K562 (cell line): Measurements from ENCODE around the gene LY6G6C. TPM values are rescaled to one million over a fixed set of nuclear protein-coding genes. Genes with fewer than 3 reads are reported as not detected.
A peak's percentile ranks its signal among the peaks of the same experiment; 100 is the strongest.

Experiments used
- DEAF1 ChIP-seq: fragments of 450-650 bp; formaldehyde crosslinking; IDR thresholded peaks from 2 replicates; pipeline ENCODE4 v1.4.0; 2020; ENCODE audit warnings: mild to moderate bottlenecking, moderate library complexity
- ELK3 ChIP-seq: fragments of 450-650 bp; formaldehyde crosslinking; IDR thresholded peaks from 2 replicates; pipeline ENCODE4 v1.4.0; 2020; ENCODE audit warnings: mild to moderate bottlenecking
- FUS ChIP-seq: fragments of 200-400 bp; formaldehyde crosslinking; optimal IDR thresholded peaks from 2 replicates; pipeline ENCODE3; 2017; ENCODE audit warnings: low read depth, low read length
- MBD1 ChIP-seq: fragments of 250-450 bp; sonication (Bioruptor Pico); IDR thresholded peaks from 2 replicates; pipeline ENCODE4 v1.8.0; 2022; ENCODE audit warnings: inconsistent platforms
- MCM7 ChIP-seq, 2 experiments: fragments of 450-650 bp; IDR thresholded peaks; 2 replicates each; pipeline ENCODE4 v1.6.1; 2016 to 2018
- NCOA4 ChIP-seq: fragments of 450-650 bp; IDR thresholded peaks from 2 replicates; pipeline ENCODE4 v1.6.1; 2018; ENCODE audit warnings: mild to moderate bottlenecking; ENCODE audit not compliant: partially characterized antibody
- PHB2 ChIP-seq: fragments of 450-650 bp; IDR thresholded peaks from 2 replicates; pipeline ENCODE4 v1.6.1; 2017; ENCODE audit warnings: low read depth
- PTBP1 ChIP-seq: fragments of 200-400 bp; formaldehyde crosslinking; IDR thresholded peaks from 2 replicates; pipeline ENCODE4 v1.6.1; 2017; ENCODE audit warnings: low read depth, low read length
- RNF2 ChIP-seq: sonication (generic); IDR thresholded peaks from 2 replicates; pipeline ENCODE4 v1.6.1; 2016
- STAT5A ChIP-seq: IDR thresholded peaks from 2 replicates; pipeline ENCODE4 v1.6.1; 2012; ENCODE audit warnings: low read length, inconsistent platforms, borderline replicate concordance
- TCF15 ChIP-seq: fragments of 250-450 bp; sonication (Bioruptor Pico); IDR thresholded peaks from 2 replicates; pipeline ENCODE4 v1.8.0; 2022; ENCODE audit warnings: moderate library complexity, mild to moderate bottlenecking, inconsistent platforms
- USF1 ChIP-seq: sonication (generic); formaldehyde crosslinking; IDR thresholded peaks from 2 replicates; pipeline ENCODE4 v1.9.0; 2022; ENCODE audit warnings: mild to moderate bottlenecking, missing genetic modification reagents
- ZBTB2 ChIP-seq: fragments of 450-650 bp; IDR thresholded peaks from 2 replicates; pipeline ENCODE4 v1.6.1; 2016; ENCODE audit warnings: antibody characterized with exemption
- ZBTB26 ChIP-seq: fragments of 450-650 bp; formaldehyde crosslinking; IDR thresholded peaks from 2 replicates; pipeline ENCODE4 v1.4.0; 2022; ENCODE audit warnings: missing genetic modification characterization
- ZNF133 ChIP-seq: fragments of 250-450 bp; sonication (Bioruptor Pico); IDR thresholded peaks from 2 replicates; pipeline ENCODE4 v1.4.0; 2020; ENCODE audit warnings: mild to moderate bottlenecking
- ZNF175 ChIP-seq: fragments of 200-800 bp; sonication (Bioruptor generic); IDR thresholded peaks from 2 replicates; pipeline ENCODE4 v1.6.1; 2016; ENCODE audit warnings: low read depth, mild to moderate bottlenecking, missing genetic modification characterization, missing compliant biosample characterization
- ZNF316 ChIP-seq: fragments of 450-650 bp; IDR thresholded peaks from 2 replicates; pipeline ENCODE4 v1.6.1; 2016
- ZNF740 ChIP-seq, 3 experiments: fragments of 200-800 bp in 1 of 3; sonication (Bioruptor generic) in 1 of 3; sonication (generic) in 1 of 3; formaldehyde crosslinking in 1 of 3; IDR thresholded peaks; 2 replicates each; pipeline versions ENCODE4 v1.6.1 to v1.8.0; 2016 to 2022; ENCODE audit warnings: mild to moderate bottlenecking in 2 of 3, missing compliant biosample characterization in 2 of 3, missing genetic modification characterization in 2 of 3, missing genetic modification reagents in 1 of 3
- polyA plus RNA-seq, 8 experiments: library from polyadenylated mRNA; depleted of rRNA in 4 of 8; stranded (reverse) in 5 of 8; unstranded in 3 of 8; fragments of >200 nt; fragmentation: Nextera tagmentation in 2 of 8; fragmentation: Illumina TruSeq in 1 of 8; extraction: Ambion mirVana in 2 of 8; extraction: Trizol in 1 of 8; gene quantifications; 2 replicates each; pipeline versions ENCODE4 v1.2.1 to v1.2.3, GENCODE V29; 2011 to 2014; ENCODE audit warnings: inconsistent platforms in 1 of 8, missing spikeins in 1 of 8
- total RNA-seq, 7 experiments: library from RNA; depleted of rRNA in 6 of 7; stranded (reverse); fragments of >200 nt in 6 of 7; fragmentation: Illumina TruSeq in 2 of 7; extraction: Trizol in 2 of 7; gene quantifications; 2 replicates each; pipeline versions ENCODE4 v1.2.1 to v1.2.3, GENCODE V29; 2011 to 2021; ENCODE audit warnings: low replicate concordance in 1 of 7

Gene LY6G6C
- total and polyA plus RNA-seq, 9 of the 15 experiments (the other 6 are each of a cell fraction or from before 2014, with no cell fraction given): 0.06 to 0.20 TPM; not detected in 7

- TF ChIP-seq ELK3 (CRISPR knock-in tag): 0 out of 2 replicates have a peak, but pooled peaks have one; percentile 45
- no peak for TF ChIP-seq PTBP1
- peak; percentile 65 for TF ChIP-seq PHB2
- TF ChIP-seq MCM7 (IDR thresholded peaks at IDR 0.05): 0 out of 4 replicates have a peak, but pooled peaks of 1 of the 2 experiments have one; percentile 40
- TF ChIP-seq TCF15 (CRISPR knock-in tag): 0 out of 2 replicates have a peak, but pooled peaks have one; percentile 9
- TF ChIP-seq FUS: no peak
- TF ChIP-seq ZBTB2: peak; percentile 28; the same call in 1 of the 2 replicates
- TF ChIP-seq STAT5A: no peak
- TF ChIP-seq USF1 (CRISPR knock-in tag): no peak
- TF ChIP-seq RNF2: no peak
- TF ChIP-seq ZNF740 (CRISPR knock-in tag; IDR thresholded peaks at IDR 0.05): no peak
- TF ChIP-seq ZNF740 (tag; IDR thresholded peaks at IDR 0.05): peak in 1 of 2 experiments; percentile 52; a peak in 1 of 4 replicates
- peak; percentile 34; the same call in 1 of the 2 replicates for TF ChIP-seq DEAF1 (CRISPR knock-in tag)
- peak; percentile 51; the same call in 1 of the 2 replicates for TF ChIP-seq ZNF316
- TF ChIP-seq NCOA4: peak; percentile 78
- no peak for TF ChIP-seq MBD1 (CRISPR knock-in tag)
- no peak for TF ChIP-seq ZNF175 (CRISPR knock-in tag)
- no peak for TF ChIP-seq ZBTB26 (CRISPR knock-in tag)
- no peak for TF ChIP-seq ZNF133 (CRISPR knock-in tag)
Measured at GRCh38 chr6:31737315-31737990, 15.9 kb upstream of the LY6G6C start (continued).
